Subcutaneous adipose tissue (tissue), 4 donors: ENCODE measurements around the gene CDH24. TPM values are rescaled to one million over a fixed set of nuclear protein-coding genes. Genes with fewer than 3 reads are reported as not detected.

ENCODE experiments used
- CTCF ChIP-seq: fragments of 450-650 bp; IDR thresholded peaks from one replicate; pipeline ENCODE4 v1.5.1; 2016; ENCODE audit warnings: low read depth, mild to moderate bottlenecking, control low read depth, antibody characterized with exemption, moderate library complexity
- total RNA-seq, 4 donors: library from RNA; depleted of rRNA; stranded (reverse); fragments of >200 nt; gene quantifications; one replicate each; pipeline ENCODE4 v1.1.0, GENCODE V29; 2016

CDH24 gene
- total RNA-seq, 4 donors from 2014 or later = 1.5 to 4.1 (median 1.8) TPM

DNA sequence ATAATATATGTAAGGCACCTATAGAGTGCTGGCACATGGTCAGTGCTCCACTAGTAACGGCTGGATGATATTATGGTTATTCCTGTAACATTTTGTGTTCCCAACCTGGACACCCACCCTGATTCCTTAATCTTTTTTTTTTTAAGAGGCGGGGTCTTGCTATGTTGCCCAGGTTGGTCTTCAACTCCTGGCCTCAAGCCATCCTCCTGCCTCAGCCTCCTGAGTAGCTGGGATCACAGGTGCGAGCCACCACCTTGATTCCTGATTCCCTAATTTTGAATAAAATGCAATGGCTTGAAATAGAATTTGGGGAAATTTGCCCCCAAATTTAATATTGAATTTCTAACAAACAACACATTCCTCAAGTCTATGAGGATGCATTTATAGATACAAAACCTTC is 54.7 kb downstream of the CDH24 start:
- no peak for TF ChIP-seq CTCF

- TF ChIP-seq CTCF = no peak
These were observed 56.5 kb downstream of the CDH24 start for GRCh38 chr14:23000860-23001259.

GRCh38 chr14:22998329-22999012 is 58.8 kb downstream of the CDH24 start:
- TF ChIP-seq CTCF = no peak

DNA sequence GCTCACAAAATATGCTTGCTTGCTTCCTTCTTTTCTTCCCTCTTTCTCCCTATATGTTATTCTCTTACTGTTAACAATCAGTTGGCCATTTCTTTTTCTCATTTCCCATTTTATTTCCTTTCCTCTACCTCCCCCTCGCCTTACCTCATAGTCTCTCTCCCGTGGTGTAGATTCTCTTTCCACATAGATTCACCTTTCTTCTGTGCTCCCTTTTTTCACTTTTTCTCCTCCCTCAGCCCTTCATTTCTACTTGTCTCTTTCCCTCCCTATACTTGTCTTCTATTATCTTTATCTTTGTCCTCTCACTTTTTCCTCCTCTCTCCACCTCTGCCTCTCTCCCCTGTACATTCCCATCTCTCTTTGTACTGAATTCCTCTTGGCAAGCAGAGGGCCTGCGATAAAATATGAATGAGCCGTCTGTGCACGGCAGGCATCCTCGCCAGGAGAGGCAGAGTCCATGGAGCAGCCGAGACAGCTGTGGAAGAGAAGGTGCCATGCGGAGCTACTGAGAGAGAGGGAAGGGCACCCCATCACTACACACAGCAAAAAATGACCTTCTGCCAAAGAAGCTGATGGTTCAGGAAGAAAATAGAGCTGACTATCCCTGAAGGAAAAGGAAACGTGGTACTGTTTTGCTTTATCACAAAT is 59.5 kb downstream of the CDH24 start:
- no peak for TF ChIP-seq CTCF

Other genes with a start within 250 kb of the CDH24 start
- 100 to 1,000 TPM in 1 of 4 donors, 10 to 100 TPM in 3; 11.7 to 136 (median 44.0) TPM for gene SLC7A7, start 242.1 kb downstream of the CDH24 start, total RNA-seq
- 10 to 100 TPM; 13.9 to 55.6 (median 31.2) TPM for gene MRPL52, start 227.6 kb downstream of the CDH24 start, total RNA-seq
- 100 to 1,000 TPM; 134 to 284 (median 217) TPM for gene MMP14, start 220.9 kb downstream of the CDH24 start, total RNA-seq
- gene LRP10, start 185.8 kb downstream of the CDH24 start, total RNA-seq = 10 to 100 TPM; 38.8 to 87.0 (median 80.8) TPM
- 1 to 10 TPM in 1 of 4 donors, under 1 TPM in 1, not detected in 2; 0.34 to 1.5 TPM for gene REM2, start 174.3 kb downstream of the CDH24 start, total RNA-seq
- gene RBM23, start 138.4 kb downstream of the CDH24 start, total RNA-seq = 100 to 1,000 TPM in 2 of 4 donors, 10 to 100 TPM in 2; 41.7 to 694 (median 368) TPM
- gene PRMT5, start 128.1 kb downstream of the CDH24 start, total RNA-seq = 10 to 100 TPM; 26.5 to 41.6 (median 35.1) TPM
- 10 to 100 TPM; 27.4 to 72.1 (median 66.7) TPM for gene HAUS4, start 100.4 kb downstream of the CDH24 start, total RNA-seq
- gene AJUBA, start 75.0 kb downstream of the CDH24 start, total RNA-seq = 1 to 10 TPM; 1.8 to 7.2 (median 4.7) TPM
- gene C14orf93, start 47.4 kb downstream of the CDH24 start, total RNA-seq = 10 to 100 TPM in 3 of 4 donors, 1 to 10 TPM in 1; 6.8 to 13.9 (median 12.3) TPM
- 100 to 1,000 TPM in 2 of 4 donors, 10 to 100 TPM in 2; 81.6 to 131 (median 104) TPM for gene PSMB5, start 22.6 kb downstream of the CDH24 start, total RNA-seq
- gene PSMB11, start 15.3 kb downstream of the CDH24 start, total RNA-seq = not detected
- gene ACIN1, start 37.6 kb upstream of the CDH24 start, total RNA-seq = 100 to 1,000 TPM in 2 of 4 donors, 10 to 100 TPM in 2; 89.6 to 124 (median 109) TPM
- gene C14orf119, start 38.0 kb upstream of the CDH24 start, total RNA-seq = 10 to 100 TPM; 22.3 to 45.0 (median 41.7) TPM
- not detected for gene CIROP, start 47.5 kb upstream of the CDH24 start, total RNA-seq
- under 1 TPM in 1 of 4 donors, not detected in 3; 0.68 TPM for gene CEBPE, start 61.7 kb upstream of the CDH24 start, total RNA-seq
- gene SLC7A8, start 126.1 kb upstream of the CDH24 start, total RNA-seq = 10 to 100 TPM; 45.7 to 83.8 (median 61.4) TPM
- gene RNF212B, start 180.4 kb upstream of the CDH24 start, total RNA-seq = not detected
- gene HOMEZ, start 228.6 kb upstream of the CDH24 start, total RNA-seq = 10 to 100 TPM in 1 of 4 donors, 1 to 10 TPM in 3; 5.4 to 11.1 (median 7.4) TPM
- gene PPP1R3E, start 245.3 kb upstream of the CDH24 start, total RNA-seq = 10 to 100 TPM in 2 of 4 donors, 1 to 10 TPM in 2; 7.3 to 12.6 (median 9.3) TPM
- gene BCL2L2, start 249.3 kb upstream of the CDH24 start, total RNA-seq = 10 to 100 TPM; 32.1 to 75.9 (median 50.6) TPM